ENCODE data around the gene ENOX2.
"Not testable (repeated sequence)": the region's sequence is repeated elsewhere in the genome, so short reads cannot be mapped to it uniquely, and the experiment has no call there.

ENOX2 gene

GRCh38 chrX:130828641-130829040 is 74.4 kb downstream of the ENOX2 start:
- DNase-seq = no peak

GRCh38 chrX:130827648-130828047 is 75.4 kb downstream of the ENOX2 start:
- DNase-seq = no peak

GRCh38 chrX:130826249-130826648 is 76.8 kb downstream of the ENOX2 start:
- no peak for DNase-seq

GRCh38 chrX:130825525-130825924 is 77.5 kb downstream of the ENOX2 start:
- DNase-seq = no peak

GRCh38 chrX:130819367-130819766 is 83.6 kb downstream of the ENOX2 start:
- DNase-seq = not testable (repeated sequence)

- DNase-seq = not testable (repeated sequence)
Measured at GRCh38 chrX:130813932-130814331, 89.1 kb downstream of the ENOX2 start.

- DNase-seq = no peak
Measured at GRCh38 chrX:130810561-130810960, 92.4 kb downstream of the ENOX2 start.

- DNase-seq = no peak
Measured at GRCh38 chrX:130805903-130806302, 97.1 kb downstream of the ENOX2 start.

- no peak for DNase-seq
Measured at GRCh38 chrX:130803537-130803936, 99.5 kb downstream of the ENOX2 start.

GRCh38 chrX:130801901-130802300 is 101.1 kb downstream of the ENOX2 start:
- DNase-seq = no peak

GRCh38 chrX:130799393-130799792 is 103.6 kb downstream of the ENOX2 start:
- DNase-seq = no peak

GRCh38 chrX:130793975-130794374 is 109.0 kb downstream of the ENOX2 start:
- no peak for DNase-seq

GRCh38 chrX:130791870-130792269 is 111.1 kb downstream of the ENOX2 start:
- not testable (repeated sequence) for DNase-seq

- no peak for DNase-seq
Measured at GRCh38 chrX:130789793-130790192, 113.2 kb downstream of the ENOX2 start.

GRCh38 chrX:130788786-130789581 is 114.0 kb downstream of the ENOX2 start:
- no peak for DNase-seq

- no peak for DNase-seq
Measured at GRCh38 chrX:130786030-130786429, 117.0 kb downstream of the ENOX2 start.

- no peak for DNase-seq
Measured at GRCh38 chrX:130778773-130779172, 124.2 kb downstream of the ENOX2 start.

- DNase-seq = no peak
Measured at GRCh38 chrX:130775849-130776248, 127.2 kb downstream of the ENOX2 start.

- DNase-seq = no peak
Measured at GRCh38 chrX:130772776-130773143, 130.2 kb downstream of the ENOX2 start.

GRCh38 chrX:130772105-130772775 is 130.8 kb downstream of the ENOX2 start:
- DNase-seq = no peak

- DNase-seq = no peak
Measured at GRCh38 chrX:130771648-130772047, 131.4 kb downstream of the ENOX2 start.

GRCh38 chrX:130771230-130771629 is 131.8 kb downstream of the ENOX2 start:
- DNase-seq = no peak

- no peak for DNase-seq
Measured at GRCh38 chrX:130770615-130771014, 132.4 kb downstream of the ENOX2 start.

- no peak for DNase-seq
Measured at GRCh38 chrX:130769835-130770234, 133.2 kb downstream of the ENOX2 start.
